ENCODE data around the gene ALDH3B1. TPM values are rescaled to one million over a fixed set of nuclear protein-coding genes. Genes with fewer than 3 reads are reported as not detected.
A peak's percentile ranks its signal among the peaks of the same experiment; 100 is the strongest.

Gene ALDH3B1
- total and polyA plus RNA-seq, 2 of the 4 experiments (the other 2 are of a cell fraction) = 11.8 to 22.8 TPM

DNA sequence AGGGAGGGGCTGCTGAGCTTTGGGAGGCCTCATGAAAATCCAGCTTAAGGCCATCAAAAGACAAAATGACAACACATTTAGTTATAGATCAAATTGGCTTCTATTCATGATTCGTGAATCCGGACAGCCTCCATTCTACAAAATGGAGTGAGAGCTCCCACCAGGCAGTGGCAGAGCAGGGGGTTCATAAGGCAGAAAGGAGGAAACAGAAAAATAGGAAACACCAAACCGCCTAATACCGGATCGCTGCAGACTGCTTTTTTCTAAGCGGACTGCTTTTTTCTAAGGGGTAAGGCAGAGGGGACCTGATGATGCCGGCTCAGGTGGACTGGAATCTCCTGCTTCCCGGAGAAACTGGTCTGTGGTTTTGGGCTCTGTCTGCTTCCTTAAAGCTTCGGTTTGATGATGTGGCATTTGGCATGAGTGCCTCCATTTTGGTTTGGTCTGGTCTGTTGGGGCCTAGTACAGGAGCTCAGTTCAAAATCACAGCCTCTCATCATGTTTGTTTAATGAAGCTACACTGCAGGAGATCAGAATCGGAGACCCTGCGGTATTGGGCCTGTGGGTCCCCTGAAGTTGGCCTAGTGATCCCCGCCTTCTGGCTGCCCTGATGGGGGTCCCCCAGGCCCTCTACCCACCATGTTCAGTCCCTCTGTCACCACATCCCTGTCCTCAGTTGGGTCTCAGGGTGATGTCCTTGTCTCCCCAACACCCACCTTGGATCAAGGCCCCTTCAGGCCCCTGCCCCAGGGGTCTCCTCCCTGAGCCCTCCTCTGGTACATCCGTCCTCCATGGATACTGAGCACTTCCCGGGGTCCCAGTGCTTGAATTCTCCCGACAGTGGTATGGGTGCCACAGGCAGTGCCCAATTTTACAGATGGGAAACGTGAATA, 1.2 kb downstream of the ALDH3B1 start:
- Histone ChIP-seq H2BK120ac (ENCODE audit: low read depth, low read length) (peak overlapping the region; percentile 98), H3K4me2 (ENCODE audit: low read depth, low read length) (peak overlapping the region; percentile 83), H4K20me1 (ENCODE audit: insufficient read depth, low read length) (no peaks in the 10 kb centered on the region), H2AK5ac (ENCODE audit: low read depth, low read length) (peak overlapping the region; percentile 100), H2BK20ac (ENCODE audit: low read depth, low read length) (peak overlapping the region; percentile 65), H3K23ac (ENCODE audit: low read depth, low read length) (peak overlapping the region; percentile 80), H3K56ac (ENCODE audit: extremely low read depth, insufficient read depth, low read length) (peak overlapping the region; percentile 74; the same call in 1 of the 2 replicates), H2AFZ (replicated peaks; ENCODE audit: low read length, poor library complexity) (peak overlapping the region; percentile 90), H4K5ac (ENCODE audit: low read depth, low read length) (peak overlapping the region; percentile 72), H3K4me3 (ENCODE audit: insufficient read depth, low read depth, low read length) (peak overlapping the region; percentile 42), H4K91ac (ENCODE audit: insufficient read depth, low read depth, low read length) (peak overlapping the region; percentile 100), H3K27me3 (ENCODE audit: control insufficient read depth, insufficient read depth, low read length) (no peaks in the 10 kb centered on the region), H3K9me3 (ENCODE audit: control insufficient read depth, insufficient read depth, low read length) (no peaks in the 10 kb centered on the region), H2AK9ac (replicated peaks; ENCODE audit: low read depth, low read length, poor library complexity) (peak overlapping the region; percentile 100), H3K9ac (ENCODE audit: low read depth, low read length) (peak overlapping the region; percentile 60), H2BK15ac (ENCODE audit: low read depth, low read length) (peak overlapping the region; percentile 94; the same call in 2 of the 3 replicates), H3K18ac (ENCODE audit: low read depth, low read length) (peak overlapping the region; percentile 50), H3K79me1 (ENCODE audit: low read depth in 1 of 2, low read length in 2 of 2) (peaks cover 23 to 45% of the 10 kb centered on the region in 2 experiments; a peak in 3 of 4 replicates), H3K27ac (ENCODE audit: insufficient read depth, low read length) (peak overlapping the region; percentile 88), H3K4ac (ENCODE audit: low read depth, low read length) (peak overlapping the region; percentile 100), H3K9me1 (ENCODE audit: insufficient read depth, low read length) (peaks cover 35% of the 10 kb centered on the region), H4K8ac (ENCODE audit: low read depth in 2 of 2, low read length in 2 of 2) (peak overlapping the region; percentile 92 to 99), H2BK5ac (ENCODE audit: low read depth, low read length, poor library complexity, severe bottlenecking) (peak overlapping the region; percentile 89), H3K36me3 (ENCODE audit: control insufficient read depth, insufficient read depth, low read length) (no peaks in the 10 kb centered on the region), H3K14ac (replicated peaks; ENCODE audit: low read depth, low read length) (peak overlapping the region; percentile 94), H3K4me1 (ENCODE audit: control insufficient read depth, insufficient read depth, low read length) (peaks cover 44% of the 10 kb centered on the region)
- DNase-seq (no peak), ATAC-seq (ENCODE audit: low read depth) (no peak)
- intact Hi-C loops (cut with micrococcal nuclease) = loop anchor here (5.0 kb wide), 2 partner anchors 106 to 196 kb away; no protein-coding TSS in a partner anchor
- ChIA-PET POLR2A (ENCODE audit: unreplicated experiment) (interaction anchor here (0.9 kb wide), 1 partner anchor 28 kb away, joined by 4 read pairs; the partner anchor contains the start of gene TCIRG1), CTCF (no interaction called here)
- no TSS peak for BruUV-seq (replicated peaks)
- no peak for TF ChIP-seq FOS (IDR thresholded peaks at IDR 0.05; ENCODE audit: low read depth, low read length)
- no peak for TF ChIP-seq MXI1 (IDR thresholded peaks at IDR 0.05; ENCODE audit: borderline replicate concordance, low read depth, low read length)
- TF ChIP-seq, protein P1, sequence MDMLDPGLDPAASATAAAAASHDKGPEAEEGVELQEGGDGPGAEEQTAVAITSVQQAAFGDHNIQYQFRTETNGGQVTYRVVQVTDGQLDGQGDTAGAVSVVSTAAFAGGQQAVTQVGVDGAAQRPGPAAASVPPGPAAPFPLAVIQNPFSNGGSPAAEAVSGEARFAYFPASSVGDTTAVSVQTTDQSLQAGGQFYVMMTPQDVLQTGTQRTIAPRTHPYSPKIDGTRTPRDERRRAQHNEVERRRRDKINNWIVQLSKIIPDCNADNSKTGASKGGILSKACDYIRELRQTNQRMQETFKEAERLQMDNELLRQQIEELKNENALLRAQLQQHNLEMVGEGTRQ (IDR thresholded peaks at IDR 0.05; ENCODE audit: low read depth, low read length) = no peak
- TF ChIP-seq, protein P2, sequence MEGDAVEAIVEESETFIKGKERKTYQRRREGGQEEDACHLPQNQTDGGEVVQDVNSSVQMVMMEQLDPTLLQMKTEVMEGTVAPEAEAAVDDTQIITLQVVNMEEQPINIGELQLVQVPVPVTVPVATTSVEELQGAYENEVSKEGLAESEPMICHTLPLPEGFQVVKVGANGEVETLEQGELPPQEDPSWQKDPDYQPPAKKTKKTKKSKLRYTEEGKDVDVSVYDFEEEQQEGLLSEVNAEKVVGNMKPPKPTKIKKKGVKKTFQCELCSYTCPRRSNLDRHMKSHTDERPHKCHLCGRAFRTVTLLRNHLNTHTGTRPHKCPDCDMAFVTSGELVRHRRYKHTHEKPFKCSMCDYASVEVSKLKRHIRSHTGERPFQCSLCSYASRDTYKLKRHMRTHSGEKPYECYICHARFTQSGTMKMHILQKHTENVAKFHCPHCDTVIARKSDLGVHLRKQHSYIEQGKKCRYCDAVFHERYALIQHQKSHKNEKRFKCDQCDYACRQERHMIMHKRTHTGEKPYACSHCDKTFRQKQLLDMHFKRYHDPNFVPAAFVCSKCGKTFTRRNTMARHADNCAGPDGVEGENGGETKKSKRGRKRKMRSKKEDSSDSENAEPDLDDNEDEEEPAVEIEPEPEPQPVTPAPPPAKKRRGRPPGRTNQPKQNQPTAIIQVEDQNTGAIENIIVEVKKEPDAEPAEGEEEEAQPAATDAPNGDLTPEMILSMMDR (conservative IDR thresholded peaks at IDR 0.05; ENCODE audit: low read depth, low read length) = no peak
- no peak for TF ChIP-seq BHLHE40 (IDR thresholded peaks at IDR 0.05; ENCODE audit: low read depth, low read length)
- TF ChIP-seq RFX5 (IDR thresholded peaks at IDR 0.05; ENCODE audit: low read depth, low read length) = no peak
- no peak for TF ChIP-seq RCOR1 (IDR thresholded peaks at IDR 0.05; ENCODE audit: insufficient replicate concordance, low read length)
- dilution Hi-C loops (cut with HindIII; ENCODE audit: low sequenced_read_pairs, unreplicated experiment) = no loop called here
- 94% methylated on average over 5 of the region's 16 CpGs; no CpG with 5 or more reads in 1 of the 2 experiments for WGBS, 2 experiments (ENCODE audit: extremely low coverage in 2 of 2, insufficient read length in 1 of 2)
- in situ Hi-C loops (cut with MboI; ENCODE audit: low sequenced_read_pairs) = no loop called here

Measured in IMR-90 (cell line).